ENCODE results near the gene GRPEL2.

The GRPEL2 gene

DNA sequence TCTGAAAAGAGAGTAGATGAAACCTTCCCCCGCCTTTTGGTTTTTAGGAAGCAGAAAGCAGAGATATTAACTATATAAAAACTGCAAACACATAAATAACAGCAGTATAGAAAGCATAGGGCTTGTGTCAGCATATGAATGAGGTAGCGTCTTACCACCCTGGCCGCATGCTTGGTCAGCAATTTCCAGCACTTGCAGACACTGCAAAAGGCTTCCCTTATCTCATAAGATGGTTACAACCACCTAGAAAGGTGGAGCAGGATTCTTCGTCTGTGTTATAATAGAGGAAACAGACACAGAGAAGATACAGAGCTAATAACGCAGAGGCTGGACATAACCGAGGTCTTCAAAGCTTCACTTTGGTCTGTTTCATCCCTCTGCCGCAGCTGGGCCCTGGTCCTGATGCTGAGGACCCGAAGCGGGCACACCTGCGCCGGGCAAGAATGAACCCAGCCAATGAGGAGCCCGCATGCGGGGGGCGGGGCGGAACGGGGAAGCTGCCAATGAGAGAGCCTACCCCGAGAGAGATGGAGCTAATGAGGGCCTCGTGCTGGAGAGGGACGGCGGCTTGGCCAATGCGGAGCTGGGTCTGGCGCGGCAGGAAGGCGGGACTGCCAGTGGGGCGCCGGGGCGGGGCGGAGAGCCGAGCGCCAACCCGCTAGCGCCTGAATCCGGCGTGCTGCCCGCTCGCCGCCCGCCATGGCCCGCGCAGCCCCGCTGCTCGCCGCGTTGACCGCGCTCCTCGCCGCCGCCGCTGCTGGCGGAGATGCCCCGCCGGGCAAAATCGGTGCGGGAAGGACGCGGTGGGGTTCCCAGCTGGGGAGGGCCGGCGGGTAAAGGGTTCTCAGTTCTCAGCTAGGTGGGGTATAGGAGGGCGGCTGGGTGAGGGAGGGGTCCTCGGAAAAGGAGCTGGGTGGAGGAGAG is 12.3 kb downstream of the GRPEL2 start, which contains the start of gene PCYOX1L:
PCYOX1L (plus strand) TSS at position 677 of the 924 bp plus-strand sequence; CDS start at position 700, 23 bp downstream.
- peak; percentile 98 for DNase-seq (ENCODE audit: low read depth)

DNA sequence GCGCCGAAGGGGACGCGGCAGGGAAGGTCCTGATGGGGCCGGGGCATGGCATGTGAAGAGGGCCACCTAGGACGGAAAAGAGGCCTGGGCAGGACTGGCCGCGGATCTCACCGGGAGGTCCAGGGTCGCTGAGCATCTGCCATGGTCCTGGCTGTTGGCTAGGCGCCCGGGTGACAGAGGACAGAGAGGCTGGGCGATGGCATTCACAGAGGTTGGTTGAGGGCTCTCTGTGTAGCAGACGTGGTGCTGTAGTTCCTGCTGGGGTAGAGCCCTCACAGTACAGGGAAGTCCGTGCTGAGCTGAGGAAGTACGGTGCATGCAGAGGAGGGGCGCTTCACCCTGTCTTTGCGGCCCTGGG is 13.0 kb downstream of the GRPEL2 start:
- DNase-seq (ENCODE audit: low read depth), result peak; percentile 25

DNA sequence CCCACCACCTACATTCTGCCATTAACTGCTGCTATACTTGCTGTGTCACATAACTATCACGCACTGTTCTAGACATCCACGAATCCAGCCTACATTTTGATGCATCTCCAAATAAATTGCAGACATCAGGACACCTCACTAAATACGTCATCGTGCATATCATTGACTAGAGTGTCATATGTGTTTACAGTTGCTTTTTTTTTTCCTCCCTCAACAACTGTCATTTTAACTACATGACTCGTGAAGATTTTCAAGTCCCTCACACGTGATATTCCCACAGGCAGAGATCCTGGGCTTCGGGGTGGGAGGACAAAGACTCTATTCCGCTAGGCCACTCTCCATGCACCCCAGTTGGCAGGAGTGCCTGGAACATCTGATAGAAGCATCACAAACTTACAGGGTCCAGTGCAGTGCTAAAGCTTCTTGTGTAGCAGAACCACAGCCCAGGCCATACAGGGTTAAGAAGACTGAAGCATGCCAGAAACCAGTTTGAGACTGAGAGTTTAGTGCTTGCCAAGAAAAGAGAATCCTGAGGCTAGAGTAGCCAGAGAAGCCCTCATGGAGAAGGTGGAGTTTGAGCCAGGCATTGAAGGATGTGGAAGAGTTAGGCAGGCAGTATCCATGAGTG is 13.7 kb downstream of the GRPEL2 start:
- DNase-seq (ENCODE audit: low read depth), result no peak

DNA sequence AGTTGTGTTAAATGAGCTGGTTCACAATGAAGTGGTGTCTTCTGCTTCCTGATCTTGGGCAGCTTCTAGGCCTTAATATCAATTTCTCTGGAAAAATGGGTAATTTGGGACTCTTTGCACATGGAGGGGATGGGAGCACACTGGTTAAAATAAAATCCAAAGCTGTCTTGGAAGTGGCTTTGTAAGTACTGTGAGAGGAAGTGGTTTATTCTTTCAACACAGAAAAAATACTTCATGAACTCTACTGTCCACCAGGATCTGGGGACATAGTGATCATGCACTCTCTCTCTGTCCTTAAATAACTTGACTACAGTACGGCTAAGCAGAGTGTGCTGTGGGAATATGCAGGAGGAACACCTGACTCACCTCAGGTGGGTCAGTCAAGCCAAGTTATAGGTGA is 15.0 kb downstream of the GRPEL2 start:
- DNase-seq (ENCODE audit: low read depth), result no peak

DNA sequence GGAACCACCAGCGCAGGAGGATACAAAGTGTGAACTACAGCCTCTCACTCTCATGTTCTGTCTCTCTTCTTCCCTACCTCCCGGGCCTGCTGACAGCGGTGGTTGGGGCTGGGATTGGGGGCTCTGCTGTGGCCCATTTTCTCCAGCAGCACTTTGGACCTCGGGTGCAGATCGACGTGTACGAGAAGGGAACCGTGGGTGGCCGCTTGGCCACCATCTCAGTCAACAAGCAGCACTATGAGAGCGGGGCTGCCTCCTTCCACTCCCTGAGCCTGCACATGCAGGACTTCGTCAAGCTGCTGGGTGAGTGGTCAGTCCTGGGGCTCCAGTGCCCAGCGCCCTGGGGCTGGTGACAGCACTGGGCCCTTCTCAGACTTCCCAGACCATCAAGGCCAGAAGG is 17.2 kb downstream of the GRPEL2 start:
- no peak for DNase-seq (ENCODE audit: low read depth)

DNA sequence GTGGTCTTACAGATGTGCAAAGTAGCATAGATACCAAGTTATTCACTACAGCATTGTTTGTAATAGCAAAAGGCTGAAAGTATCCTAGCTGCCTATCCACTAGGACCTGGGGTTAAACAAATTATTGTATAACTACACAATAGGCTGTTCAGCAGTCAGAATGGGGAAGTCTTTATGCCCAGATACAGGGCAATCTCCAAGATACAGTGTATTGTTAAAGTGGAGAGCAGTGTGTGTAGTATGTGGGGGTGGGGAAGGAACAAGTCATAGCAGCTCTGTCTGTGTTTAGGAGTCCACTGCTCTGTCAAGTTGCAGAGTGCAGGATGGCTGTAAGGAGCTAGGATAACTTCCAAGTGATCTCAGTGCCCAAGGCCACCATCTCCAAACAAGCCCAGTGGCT is 18.1 kb downstream of the GRPEL2 start:
- no peak for DNase-seq (ENCODE audit: low read depth)

DNA sequence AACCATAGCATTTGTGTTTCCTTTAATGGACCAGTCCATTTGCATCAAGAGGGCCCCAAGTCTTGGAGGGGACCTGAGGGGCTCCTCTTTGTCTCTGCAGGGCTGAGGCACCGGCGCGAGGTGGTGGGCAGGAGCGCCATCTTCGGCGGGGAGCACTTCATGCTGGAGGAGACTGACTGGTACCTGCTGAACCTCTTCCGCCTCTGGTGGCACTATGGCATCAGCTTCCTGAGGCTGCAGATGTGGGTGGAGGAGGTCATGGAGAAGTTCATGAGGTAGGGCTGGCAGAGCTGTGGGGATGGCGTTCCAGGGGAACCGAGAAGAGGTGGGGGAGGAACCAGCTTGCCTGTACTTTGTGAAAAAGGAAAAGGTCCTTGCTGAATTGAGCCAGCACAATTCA is 18.6 kb downstream of the GRPEL2 start:
- no peak for DNase-seq (ENCODE audit: low read depth)

DNA sequence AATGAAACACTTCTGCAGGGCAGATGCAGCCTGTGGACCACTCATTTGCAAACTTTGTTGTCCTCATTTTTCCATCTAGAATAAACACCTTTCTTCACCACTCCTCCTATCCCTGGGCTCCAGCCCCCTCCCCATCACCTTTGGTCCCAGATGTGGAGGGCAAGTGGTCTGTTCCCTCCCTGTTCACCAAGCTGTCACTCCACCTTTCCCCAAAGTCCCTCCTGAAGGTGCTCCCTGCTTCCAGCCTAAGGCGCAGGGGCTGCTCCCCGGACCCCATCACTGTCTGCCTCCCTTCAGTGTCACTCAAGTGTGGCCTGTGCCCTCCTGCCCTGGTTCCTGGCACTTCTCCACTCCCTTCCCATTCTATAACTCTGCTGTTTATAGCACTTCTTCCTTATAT is 19.4 kb downstream of the GRPEL2 start:
- DNase-seq (ENCODE audit: low read depth), result no peak

DNA sequence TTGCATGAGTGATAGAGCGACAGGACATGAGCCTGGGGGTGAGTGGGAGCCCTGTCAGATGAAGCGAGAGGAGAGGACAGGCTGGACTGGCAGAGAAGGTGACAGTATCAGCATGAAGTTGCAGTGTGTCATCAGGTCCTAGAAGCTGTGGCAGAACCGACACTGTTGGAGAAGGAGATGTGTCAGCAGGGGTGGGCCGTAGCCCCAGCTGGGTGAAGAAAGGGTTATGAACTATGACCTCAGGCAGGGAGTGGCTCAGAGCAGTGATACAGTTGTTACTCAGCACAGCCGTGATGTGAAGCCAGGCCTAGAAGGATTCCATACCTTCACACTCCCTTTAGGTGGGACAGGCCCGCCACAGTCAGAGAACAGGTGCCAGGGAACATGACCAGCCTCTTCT is 20.1 kb downstream of the GRPEL2 start:
- peak; percentile 38 for DNase-seq (ENCODE audit: low read depth)

DNA sequence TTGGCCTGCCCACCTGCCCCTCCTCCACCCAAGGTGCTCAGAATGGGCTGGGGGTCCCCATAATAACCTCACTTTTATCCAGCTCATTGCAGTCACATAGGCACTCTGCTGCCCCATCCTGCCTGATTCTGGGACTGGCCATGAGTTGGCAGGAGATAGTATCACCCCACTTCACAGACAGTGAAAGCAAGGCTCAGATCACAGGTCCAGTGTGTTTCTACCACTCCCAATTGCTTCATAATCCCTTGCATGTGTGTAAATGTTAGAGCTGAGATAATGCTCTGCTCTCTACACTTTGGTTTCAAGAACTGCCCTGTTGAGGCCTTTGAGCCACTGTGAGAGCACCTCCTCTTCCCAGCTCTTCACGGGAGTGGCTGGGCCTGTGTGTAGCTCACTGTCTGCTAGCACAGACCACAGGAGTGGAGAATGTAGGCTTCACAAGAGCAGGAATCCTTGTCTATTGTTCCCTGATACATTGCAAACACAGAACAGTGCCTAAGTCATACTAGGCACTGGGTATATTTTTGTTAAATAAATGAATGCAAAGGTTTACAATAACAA is 20.9 kb downstream of the GRPEL2 start:
- DNase-seq (ENCODE audit: low read depth), result no peak

DNA sequence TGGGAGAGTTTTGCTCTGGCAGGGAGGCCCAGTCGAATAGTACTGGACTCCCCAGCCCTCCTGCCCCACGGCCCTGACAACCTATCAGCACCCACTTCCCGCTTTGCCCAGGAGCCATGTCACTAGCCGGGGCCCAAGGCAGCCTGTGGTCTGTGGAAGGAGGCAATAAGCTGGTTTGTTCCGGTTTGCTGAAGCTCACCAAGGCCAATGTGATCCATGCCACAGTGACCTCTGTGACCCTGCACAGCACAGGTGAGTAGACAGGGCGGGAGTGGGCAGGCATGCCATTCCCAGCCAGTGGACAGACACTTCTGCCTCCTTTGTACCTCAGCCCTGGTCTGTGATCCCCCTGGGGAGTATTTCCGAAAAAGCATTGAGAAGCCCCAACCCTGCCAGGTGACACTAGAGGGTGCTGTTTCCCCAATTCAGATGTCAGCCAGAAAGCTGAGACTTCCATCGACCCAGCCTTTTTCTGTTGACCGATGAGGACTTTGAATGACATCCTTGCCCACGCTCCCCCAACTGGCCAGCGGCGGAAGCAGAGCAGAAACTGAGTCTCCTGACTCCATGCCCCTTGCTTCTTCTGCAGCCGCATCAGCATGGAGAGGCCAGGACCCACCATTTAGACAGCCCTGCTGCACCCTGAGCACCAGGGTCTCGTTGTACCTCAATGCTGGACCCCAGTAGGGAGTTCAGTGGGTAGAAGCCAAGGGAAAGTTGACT is 22.1 kb downstream of the GRPEL2 start:
- DNase-seq (ENCODE audit: low read depth), result peak; percentile 85

DNA sequence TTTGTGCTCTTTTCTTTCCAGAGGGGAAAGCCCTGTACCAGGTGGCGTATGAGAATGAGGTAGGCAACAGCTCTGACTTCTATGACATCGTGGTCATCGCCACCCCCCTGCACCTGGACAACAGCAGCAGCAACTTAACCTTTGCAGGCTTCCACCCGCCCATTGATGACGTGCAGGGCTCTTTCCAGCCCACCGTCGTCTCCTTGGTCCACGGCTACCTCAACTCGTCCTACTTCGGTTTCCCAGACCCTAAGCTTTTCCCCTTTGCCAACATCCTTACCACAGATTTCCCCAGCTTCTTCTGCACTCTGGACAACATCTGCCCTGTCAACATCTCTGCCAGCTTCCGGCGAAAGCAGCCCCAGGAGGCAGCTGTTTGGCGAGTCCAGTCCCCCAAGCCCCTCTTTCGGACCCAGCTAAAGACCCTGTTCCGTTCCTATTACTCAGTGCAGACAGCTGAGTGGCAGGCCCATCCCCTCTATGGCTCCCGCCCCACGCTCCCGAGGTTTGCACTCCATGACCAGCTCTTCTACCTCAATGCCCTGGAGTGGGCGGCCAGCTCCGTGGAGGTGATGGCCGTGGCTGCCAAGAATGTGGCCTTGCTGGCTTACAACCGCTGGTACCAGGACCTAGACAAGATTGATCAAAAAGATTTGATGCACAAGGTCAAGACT is 22.8 kb downstream of the GRPEL2 start:
- no peak for DNase-seq (ENCODE audit: low read depth)

DNA sequence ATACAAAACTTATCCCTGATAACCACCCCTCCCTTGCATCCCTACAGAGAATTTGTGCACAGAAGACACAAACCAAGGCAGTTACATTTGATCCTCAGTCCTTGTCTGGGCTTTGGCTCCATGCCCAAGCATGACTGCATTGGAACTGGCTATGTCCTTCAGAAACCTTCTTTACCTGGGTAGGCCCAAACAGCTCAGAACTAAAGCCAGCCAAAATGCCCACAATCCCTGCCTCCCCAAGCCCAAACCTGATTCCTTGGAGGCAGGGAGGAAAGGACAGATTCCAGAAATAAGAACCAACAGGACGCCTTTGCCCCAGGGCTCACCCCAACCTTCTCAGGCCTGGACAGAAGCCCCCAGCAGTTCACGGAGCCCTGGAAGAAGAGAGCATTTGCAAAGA is 25.6 kb downstream of the GRPEL2 start:
- DNase-seq (ENCODE audit: low read depth), result no peak

DNA sequence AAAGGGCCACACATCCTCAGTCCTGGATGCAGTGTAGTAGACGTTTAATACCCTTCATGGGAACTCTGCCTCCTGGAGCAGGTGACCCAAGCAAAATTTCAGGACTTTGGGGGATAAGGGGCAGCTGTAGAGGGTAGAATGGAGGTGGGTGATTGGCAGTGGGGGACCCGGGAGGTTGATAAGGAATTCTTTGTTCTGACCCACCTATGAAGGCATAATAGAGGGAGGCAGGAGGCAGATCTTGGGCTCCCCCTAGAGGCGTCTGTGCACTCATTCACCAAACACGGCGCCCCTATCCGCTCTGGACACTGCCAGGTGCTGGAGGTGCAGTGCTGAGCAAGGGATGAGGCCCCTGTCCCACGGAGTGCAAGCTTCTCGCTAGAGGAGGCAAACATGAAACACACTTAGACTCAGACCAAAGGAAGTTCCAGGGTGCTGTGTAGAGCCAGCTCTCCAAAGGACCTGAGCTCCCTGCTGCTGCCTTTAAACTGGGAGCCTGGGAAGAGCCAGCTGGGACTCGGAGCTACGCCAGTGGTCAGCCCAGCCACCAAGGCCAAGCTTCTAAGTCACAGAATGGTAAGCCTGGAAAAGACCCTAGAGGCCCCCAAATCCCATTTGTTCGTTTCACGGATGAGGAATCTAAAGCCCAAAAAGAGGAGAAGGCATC is 26.1 kb downstream of the GRPEL2 start:
- DNase-seq (ENCODE audit: low read depth), result peak; percentile 74

DNA sequence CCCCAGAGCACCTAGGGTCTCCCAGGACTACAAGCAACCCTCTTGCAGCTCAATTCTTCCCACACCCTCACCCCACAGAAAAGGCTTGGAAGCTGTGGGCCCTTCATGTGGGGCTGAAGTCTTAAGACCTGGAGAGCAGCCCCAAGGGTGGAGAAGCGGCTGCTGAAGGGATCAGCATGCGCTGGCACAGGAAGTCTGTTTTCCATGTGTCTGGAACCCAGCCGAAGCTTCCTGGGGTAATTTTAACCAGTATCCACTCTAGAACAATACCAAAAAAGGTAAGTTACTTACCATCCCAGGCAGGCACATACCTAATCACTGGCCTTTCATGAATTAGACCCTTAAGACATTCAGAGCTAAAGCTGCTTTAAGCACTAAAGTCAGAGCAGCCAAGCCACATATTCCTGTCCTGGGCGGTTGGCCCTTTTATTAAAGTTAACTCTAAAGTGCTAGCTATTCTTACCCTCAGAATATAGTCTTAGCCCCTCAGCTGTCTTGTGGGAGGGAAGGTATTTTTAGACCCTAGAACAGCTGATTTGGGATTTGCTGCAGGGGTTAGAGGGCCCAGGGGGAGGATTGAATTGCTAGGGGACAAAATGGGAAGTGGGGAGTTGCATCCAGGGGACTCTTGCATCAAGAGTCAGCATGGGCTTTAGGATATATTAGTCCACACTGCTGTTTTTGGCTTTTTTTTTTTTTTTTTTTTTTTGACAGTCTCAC is 26.9 kb downstream of the GRPEL2 start:
- DNase-seq (ENCODE audit: low read depth), result no peak

DNA sequence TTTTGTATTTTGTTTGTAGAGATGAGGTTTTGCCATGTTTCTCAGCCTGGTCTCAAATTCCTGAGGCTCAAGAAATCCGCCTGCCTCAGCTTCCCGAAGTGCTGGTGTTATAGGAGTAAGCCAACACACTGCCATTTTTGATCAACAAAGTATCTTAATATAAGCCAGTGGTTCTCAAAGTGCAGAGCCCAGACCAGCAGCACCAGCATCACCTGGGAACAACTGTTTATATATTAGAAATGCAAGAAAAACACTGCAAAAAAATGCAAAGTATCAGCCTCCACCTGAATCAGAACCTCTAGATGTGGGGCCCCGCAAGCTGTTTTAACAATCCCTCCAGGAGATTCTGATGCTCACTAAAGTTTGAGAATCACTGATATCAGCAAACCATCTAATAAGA is 27.6 kb downstream of the GRPEL2 start:
- no peak for DNase-seq (ENCODE audit: low read depth)

DNA sequence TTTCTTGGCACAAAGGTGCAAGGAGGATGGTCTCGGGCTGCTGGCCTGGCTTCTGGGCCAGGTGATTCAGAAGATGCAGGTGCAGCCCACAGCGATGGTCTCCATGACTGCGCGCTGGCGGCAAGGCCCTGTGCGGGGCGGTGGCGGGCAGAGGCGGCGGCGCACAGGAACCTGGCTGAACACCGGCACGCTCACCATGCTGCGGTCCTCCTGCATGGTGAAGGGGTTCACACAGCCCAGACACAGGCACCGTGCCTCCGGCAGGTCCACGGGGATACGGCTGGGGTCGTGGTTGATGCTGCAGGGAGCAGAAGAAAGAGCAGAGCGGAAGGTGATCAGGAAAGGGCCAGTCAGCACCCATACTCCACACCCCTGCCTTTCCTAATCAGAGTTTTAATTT is 29.0 kb downstream of the GRPEL2 start:
- DNase-seq (ENCODE audit: low read depth), result no peak

DNA sequence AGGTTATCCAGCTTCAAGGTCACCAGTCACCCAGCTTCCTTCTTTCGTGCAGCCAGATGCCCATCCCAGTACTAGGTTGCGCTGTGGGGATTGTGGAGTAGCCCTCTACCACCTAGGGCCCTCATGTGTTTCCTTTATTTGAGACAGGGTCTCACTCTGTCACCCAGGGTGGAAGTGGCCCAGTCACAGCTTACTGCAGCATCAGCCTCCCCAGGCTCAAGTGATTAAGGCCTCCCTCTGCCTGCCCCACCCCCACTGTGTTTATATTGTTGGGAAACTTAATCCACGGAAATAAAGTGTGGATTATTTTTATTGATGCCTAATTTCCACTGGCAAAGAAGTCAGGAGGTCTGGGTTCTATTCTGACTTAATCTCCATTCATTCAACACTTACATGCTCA is 29.5 kb downstream of the GRPEL2 start:
- DNase-seq (ENCODE audit: low read depth), result no peak

DNA sequence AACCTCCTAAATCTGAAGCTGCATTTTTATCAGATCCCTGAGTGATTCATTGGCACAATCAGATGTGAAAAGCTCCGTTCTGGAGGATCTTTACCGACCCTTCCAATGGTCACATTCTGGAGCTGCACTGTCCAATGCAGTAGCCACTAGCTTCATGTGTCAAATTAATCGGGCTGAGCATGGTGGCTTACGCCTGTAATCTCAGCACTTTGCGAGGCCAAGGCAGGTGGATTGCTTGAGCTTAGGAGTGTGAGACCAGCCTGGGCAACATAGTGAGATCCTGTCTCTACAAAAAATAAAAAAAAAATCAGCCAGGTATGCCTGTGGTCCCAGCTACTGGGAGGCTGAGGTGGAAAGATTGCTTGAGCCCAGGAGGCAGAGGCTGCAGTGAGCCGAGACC is 30.1 kb downstream of the GRPEL2 start:
- DNase-seq (ENCODE audit: low read depth), result no peak

DNA sequence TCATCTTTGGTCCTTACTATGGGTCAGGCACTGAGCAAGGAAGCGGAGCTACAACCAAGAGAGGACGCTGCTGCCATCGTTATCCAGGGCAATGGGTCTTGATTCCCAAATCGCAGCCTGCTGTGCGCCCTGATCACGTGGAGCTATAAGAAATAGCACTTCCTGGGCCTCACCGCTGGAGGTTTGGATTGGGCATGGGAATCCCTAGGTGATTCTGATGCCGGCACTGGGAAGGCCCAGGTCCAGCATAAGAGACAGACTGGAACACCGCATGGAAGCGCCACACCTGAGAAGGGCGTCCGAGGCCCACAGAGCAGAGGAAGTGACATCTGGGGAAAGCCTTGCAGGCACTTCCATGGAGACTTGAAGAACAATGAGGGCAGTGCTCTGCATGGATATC is 30.8 kb downstream of the GRPEL2 start:
- no peak for DNase-seq (ENCODE audit: low read depth)

Data from ELR (cell line).